ENCODE measurements around the gene C14orf93. TPM values are rescaled to one million over a fixed set of nuclear protein-coding genes. Genes with fewer than 3 reads are reported as not detected.

The C14orf93 gene
- total RNA-seq, 1 experiment from 2014 or later = 7.2 TPM

DNA sequence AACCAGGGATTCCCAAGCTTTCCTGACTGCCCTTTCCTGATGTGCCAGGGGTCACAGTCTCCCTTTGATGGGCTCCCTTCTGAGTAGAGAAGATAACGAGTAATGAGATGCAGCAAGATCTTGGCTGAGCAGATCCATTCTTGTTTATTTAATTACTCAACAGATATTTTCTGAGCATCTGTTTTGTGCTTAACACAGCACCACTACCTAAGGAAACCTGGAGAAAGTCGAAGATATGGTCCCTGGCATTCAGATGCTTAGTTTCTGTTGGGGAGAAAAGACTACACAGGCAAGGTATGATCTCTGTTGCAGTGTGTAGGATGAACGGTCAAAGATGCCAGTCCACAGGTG is 31.5 kb downstream of the C14orf93 start:
- Mint-ChIP-seq H3K27me3 (ENCODE audit: insufficient read depth, unreplicated experiment) (no peaks in the 10 kb centered on the region), H3K27ac (ENCODE audit: unreplicated experiment) (peak overlapping the region; percentile 88), H3K9me3 (ENCODE audit: unreplicated experiment) (no peaks in the 10 kb centered on the region), H3K36me3 (ENCODE audit: insufficient read depth, unreplicated experiment) (peaks cover 76% of the 10 kb centered on the region), H3K4me3 (ENCODE audit: unreplicated experiment) (no peak overlapping the region), H3K4me1 (ENCODE audit: low read depth, unreplicated experiment) (peaks cover 43% of the 10 kb centered on the region)
- DNase-seq = no peak
- TF ChIP-seq, protein P1, sequence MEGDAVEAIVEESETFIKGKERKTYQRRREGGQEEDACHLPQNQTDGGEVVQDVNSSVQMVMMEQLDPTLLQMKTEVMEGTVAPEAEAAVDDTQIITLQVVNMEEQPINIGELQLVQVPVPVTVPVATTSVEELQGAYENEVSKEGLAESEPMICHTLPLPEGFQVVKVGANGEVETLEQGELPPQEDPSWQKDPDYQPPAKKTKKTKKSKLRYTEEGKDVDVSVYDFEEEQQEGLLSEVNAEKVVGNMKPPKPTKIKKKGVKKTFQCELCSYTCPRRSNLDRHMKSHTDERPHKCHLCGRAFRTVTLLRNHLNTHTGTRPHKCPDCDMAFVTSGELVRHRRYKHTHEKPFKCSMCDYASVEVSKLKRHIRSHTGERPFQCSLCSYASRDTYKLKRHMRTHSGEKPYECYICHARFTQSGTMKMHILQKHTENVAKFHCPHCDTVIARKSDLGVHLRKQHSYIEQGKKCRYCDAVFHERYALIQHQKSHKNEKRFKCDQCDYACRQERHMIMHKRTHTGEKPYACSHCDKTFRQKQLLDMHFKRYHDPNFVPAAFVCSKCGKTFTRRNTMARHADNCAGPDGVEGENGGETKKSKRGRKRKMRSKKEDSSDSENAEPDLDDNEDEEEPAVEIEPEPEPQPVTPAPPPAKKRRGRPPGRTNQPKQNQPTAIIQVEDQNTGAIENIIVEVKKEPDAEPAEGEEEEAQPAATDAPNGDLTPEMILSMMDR (IDR thresholded peaks at IDR 0.05; ENCODE audit: insufficient read depth in 1 of 2, low read depth in 1 of 2, low read length in 1 of 2, severe bottlenecking in 1 of 2, unreplicated experiment in 1 of 2) = no peak
- POLR2A ChIA-PET = interaction anchor here (1.2 to 2.4 kb wide), 4 partner anchors 28 to 157 kb away, joined by 5 to 25 read pairs (median 10); partner anchors contain the start of gene CDH24
- Histone ChIP-seq H3K27me3 (replicated peaks; ENCODE audit: control insufficient read depth, insufficient read depth, low read length) (no peaks in the 10 kb centered on the region), H3K4me3 (ENCODE audit: low read depth, low read length) (peak overlapping the region; percentile 94), H3K4me1 (peaks cover 57% of the 10 kb centered on the region), H3K36me3 (ENCODE audit: control insufficient read depth, insufficient read depth, low read length) (peaks cover 7% of the 10 kb centered on the region), H3K9me3 (no peaks in the 10 kb centered on the region)
- intact Hi-C loops (cut with micrococcal nuclease; ENCODE audit: unreplicated experiment) = loop anchor here (1.0 to 5.0 kb wide), 3 partner anchors 59 to 416 kb away; partner anchors contain the start of gene RBM23
- CTCF ChIA-PET = interaction anchor here (0.8 to 3.6 kb wide), 6 partner anchors 8 to 1183 kb away, joined by 3 to 36 read pairs (median 8); partner anchors contain the start of genes IRF9 and PRMT5
- no TSS peak for BruUV-seq (replicated peaks)

DNA sequence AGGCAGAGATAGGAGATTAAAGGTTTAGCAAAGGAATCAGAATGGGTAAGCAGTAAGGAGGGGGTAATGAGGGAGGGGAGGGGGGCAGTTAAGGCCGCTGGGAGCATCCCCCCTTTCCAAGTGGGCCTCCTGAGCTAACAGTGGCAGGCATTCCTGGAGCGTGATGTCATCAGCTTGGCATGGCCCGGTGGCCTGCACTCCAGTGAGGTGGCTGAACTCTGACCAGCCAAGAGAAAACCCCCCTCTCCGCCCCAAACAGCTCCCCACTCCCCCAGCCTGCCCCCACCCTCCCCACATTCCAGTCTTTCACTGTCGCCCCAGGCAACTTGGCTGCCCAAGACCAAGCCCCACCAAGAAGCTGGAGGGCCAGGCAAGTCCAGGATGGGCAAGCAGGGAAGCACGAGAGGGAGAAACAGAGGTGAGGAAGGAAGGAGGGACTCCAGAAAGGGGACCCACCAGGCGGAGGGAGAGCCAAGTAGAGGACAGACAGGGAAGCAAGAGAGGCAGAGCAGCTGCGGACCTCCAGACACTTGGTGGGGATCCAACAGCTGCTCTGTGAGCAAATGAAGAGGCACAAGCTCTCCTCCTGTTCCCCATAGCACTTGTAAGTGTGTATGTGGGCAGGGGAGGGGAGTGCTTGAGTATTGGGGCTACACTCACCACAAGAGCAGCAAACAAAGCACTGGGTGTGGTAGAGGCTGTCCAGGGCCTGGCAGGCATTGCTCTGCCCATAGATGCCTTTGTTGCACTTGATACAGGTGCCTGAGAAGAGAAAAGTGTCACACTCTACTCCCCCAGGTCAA is 32.1 kb downstream of the C14orf93 start:
- H3K27me3 ChIP-seq (replicated peaks; ENCODE audit: control insufficient read depth, insufficient read depth, low read length) = no peaks in the 10 kb centered on the region
- H3K4me1 Mint-ChIP-seq (ENCODE audit: low read depth, unreplicated experiment) = peaks cover 45% of the 10 kb centered on the region
- no peaks in the 10 kb centered on the region for H3K9me3 Mint-ChIP-seq (ENCODE audit: unreplicated experiment)

DNA sequence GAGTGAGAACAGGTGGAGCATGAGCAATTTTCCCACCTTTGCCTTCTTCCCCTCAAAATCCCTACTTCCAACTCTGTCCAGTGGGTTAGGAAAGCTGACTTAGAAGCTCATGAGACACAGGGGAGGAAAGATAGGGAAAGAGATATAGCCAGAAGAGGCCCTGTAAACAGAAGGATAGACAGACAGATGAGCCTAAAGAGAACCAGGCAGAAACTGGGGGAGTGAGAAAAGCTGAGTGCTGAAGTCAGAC is 32.6 kb downstream of the C14orf93 start:
- no peak overlapping the region for H3K4me3 ChIP-seq (ENCODE audit: low read depth, low read length)
- BruUV-seq (replicated peaks) = no TSS peak
- POLR2A ChIA-PET = interaction anchor here (0.5 to 2.4 kb wide), 14 partner anchors 9 to 1132 kb away, joined by 3 to 25 read pairs (median 5); partner anchors contain the start of genes ACIN1, C14orf119, CDH24 and HAUS4
- Mint-ChIP-seq H3K27ac (ENCODE audit: unreplicated experiment) (peak overlapping the region; percentile 88), H3K4me3 (ENCODE audit: unreplicated experiment) (no peak overlapping the region), H3K27me3 (ENCODE audit: insufficient read depth, unreplicated experiment) (no peaks in the 10 kb centered on the region), H3K9me3 (ENCODE audit: unreplicated experiment) (no peaks in the 10 kb centered on the region), H3K4me1 (ENCODE audit: low read depth, unreplicated experiment) (peaks cover 46% of the 10 kb centered on the region), H3K36me3 (ENCODE audit: insufficient read depth, unreplicated experiment) (peaks cover 87% of the 10 kb centered on the region)
- intact Hi-C loops (cut with micrococcal nuclease; ENCODE audit: unreplicated experiment) = loop anchor here (2.0 to 5.0 kb wide), 4 partner anchors 21 to 415 kb away; partner anchors contain the start of genes HAUS4 and PRMT5
- H3K27me3 ChIP-seq (replicated peaks; ENCODE audit: control insufficient read depth, insufficient read depth, low read length) = no peaks in the 10 kb centered on the region
- CTCF ChIA-PET = interaction anchor here (0.6 to 3.6 kb wide), 10 partner anchors 9 to 91 kb away, joined by 3 to 36 read pairs (median 7); partner anchors contain the start of genes HAUS4 and PRMT5
- TF ChIP-seq, protein P1 (IDR thresholded peaks at IDR 0.05; ENCODE audit: insufficient read depth in 1 of 2, low read depth in 1 of 2, low read length in 1 of 2, severe bottlenecking in 1 of 2, unreplicated experiment in 1 of 2) = no peak
- H3K4me1 ChIP-seq = peaks cover 58% of the 10 kb centered on the region
- peaks cover 11% of the 10 kb centered on the region for H3K36me3 ChIP-seq (ENCODE audit: control insufficient read depth, insufficient read depth, low read length)
- no peaks in the 10 kb centered on the region for H3K9me3 ChIP-seq
- DNase-seq = no peak

More for the DNA sequence above, 32.1 kb downstream of the C14orf93 start:
- Mint-ChIP-seq H3K27ac (ENCODE audit: unreplicated experiment) (peak overlapping the region; percentile 88), H3K4me3 (ENCODE audit: unreplicated experiment) (no peak overlapping the region), H3K36me3 (ENCODE audit: insufficient read depth, unreplicated experiment) (peaks cover 82% of the 10 kb centered on the region), H3K27me3 (ENCODE audit: insufficient read depth, unreplicated experiment) (no peaks in the 10 kb centered on the region)
- intact Hi-C loops (cut with micrococcal nuclease; ENCODE audit: unreplicated experiment) = loop anchor here (1.0 to 5.0 kb wide), 5 partner anchors 21 to 416 kb away; partner anchors contain the start of genes HAUS4, PRMT5 and RBM23
- BruUV-seq (replicated peaks) = no TSS peak
- TF ChIP-seq, protein P1 (IDR thresholded peaks at IDR 0.05; ENCODE audit: insufficient read depth in 1 of 2, low read depth in 1 of 2, low read length in 1 of 2, severe bottlenecking in 1 of 2, unreplicated experiment in 1 of 2) = no peak
- H3K36me3 ChIP-seq (ENCODE audit: control insufficient read depth, insufficient read depth, low read length) = peaks cover 11% of the 10 kb centered on the region
- peak overlapping the region; percentile 2; the same call in 1 of the 2 replicates for H3K4me3 ChIP-seq (ENCODE audit: low read depth, low read length)
- peak; percentile 96 to 98 for DNase-seq
- CTCF ChIA-PET = interaction anchor here (0.6 to 3.6 kb wide), 12 partner anchors 8 to 1183 kb away, joined by 3 to 36 read pairs (median 6); partner anchors contain the start of genes HAUS4, IRF9 and PRMT5
- no peaks in the 10 kb centered on the region for H3K9me3 ChIP-seq
- H3K4me1 ChIP-seq = peaks cover 58% of the 10 kb centered on the region
- POLR2A ChIA-PET = interaction anchor here (0.5 to 2.4 kb wide), 13 partner anchors 8 to 1131 kb away, joined by 3 to 25 read pairs (median 5); partner anchors contain the start of genes ACIN1, C14orf119, CDH24 and HAUS4
